ENCODE measurements around the gene AKT1. TPM values are rescaled to one million over a fixed set of nuclear protein-coding genes. Genes with fewer than 3 reads are reported as not detected.
A peak's percentile ranks its signal among the peaks of the same experiment; 100 is the strongest.

The AKT1 gene
- total RNA-seq, 1 experiment from 2014 or later: 205 TPM

- peak; percentile 46 for DNase-seq (ENCODE audit: low read depth)
These were observed 4.6 kb upstream of the AKT1 start for GRCh38 chr14:104800015-104800770.

GRCh38 chr14:104799244-104800014 lies 3.9 kb upstream of the AKT1 start:
- no peak for DNase-seq (ENCODE audit: low read depth)

- DNase-seq (ENCODE audit: low read depth): no peak
These were observed 3.0 kb upstream of the AKT1 start for GRCh38 chr14:104798300-104799243.

- peak; percentile 68 for DNase-seq (ENCODE audit: low read depth)
These were observed 1.8 kb upstream of the AKT1 start for GRCh38 chr14:104797115-104798044.

GRCh38 chr14:104796687-104797081 lies 1.1 kb upstream of the AKT1 start:
- DNase-seq (ENCODE audit: low read depth): no peak

GRCh38 chr14:104795781-104796686 lies 486 bp upstream of the AKT1 start:
- DNase-seq (ENCODE audit: low read depth): peak; percentile 34

GRCh38 chr14:104794631-104794992 lies 936 bp downstream of the AKT1 start:
- peak; percentile 41 for DNase-seq (ENCODE audit: low read depth)

GRCh38 chr14:104794099-104794498 lies 1.4 kb downstream of the AKT1 start:
- peak; percentile 72 for DNase-seq (ENCODE audit: low read depth)

GRCh38 chr14:104793703-104793959 lies 1.9 kb downstream of the AKT1 start:
- no peak for DNase-seq (ENCODE audit: low read depth)

GRCh38 chr14:104792945-104793702 lies 2.4 kb downstream of the AKT1 start:
- DNase-seq (ENCODE audit: low read depth): no peak

GRCh38 chr14:104792101-104792884 lies 3.3 kb downstream of the AKT1 start:
- no peak for DNase-seq (ENCODE audit: low read depth)

GRCh38 chr14:104791425-104791824 lies 4.1 kb downstream of the AKT1 start:
- no peak for DNase-seq (ENCODE audit: low read depth)

GRCh38 chr14:104789752-104790743 lies 5.5 kb downstream of the AKT1 start:
- no peak for DNase-seq (ENCODE audit: low read depth)

GRCh38 chr14:104788873-104789663 lies 6.5 kb downstream of the AKT1 start:
- DNase-seq (ENCODE audit: low read depth): no peak

- no peak for DNase-seq (ENCODE audit: low read depth)
These were observed 7.3 kb downstream of the AKT1 start for GRCh38 chr14:104788161-104788818.

- DNase-seq (ENCODE audit: low read depth): no peak
These were observed 7.8 kb downstream of the AKT1 start for GRCh38 chr14:104787736-104788135.
